HG02943 (cell line): ENCODE measurements around the gene MTA1.

Experiments used
- ATAC-seq: cut with Tn5 transposase; IDR thresholded peaks from one replicate; pipeline ENCODE4 v1.9.1; 2021; ENCODE audit warnings: mild to moderate bottlenecking, low read depth, moderate library complexity; ENCODE audit not compliant: unreplicated experiment

The MTA1 gene

GRCh38 chr14:105494606-105494929 is 74.9 kb downstream of the MTA1 start:
- ATAC-seq = no peak

GRCh38 chr14:105495101-105495989 is 75.7 kb downstream of the MTA1 start:
- ATAC-seq = no peak

DNA sequence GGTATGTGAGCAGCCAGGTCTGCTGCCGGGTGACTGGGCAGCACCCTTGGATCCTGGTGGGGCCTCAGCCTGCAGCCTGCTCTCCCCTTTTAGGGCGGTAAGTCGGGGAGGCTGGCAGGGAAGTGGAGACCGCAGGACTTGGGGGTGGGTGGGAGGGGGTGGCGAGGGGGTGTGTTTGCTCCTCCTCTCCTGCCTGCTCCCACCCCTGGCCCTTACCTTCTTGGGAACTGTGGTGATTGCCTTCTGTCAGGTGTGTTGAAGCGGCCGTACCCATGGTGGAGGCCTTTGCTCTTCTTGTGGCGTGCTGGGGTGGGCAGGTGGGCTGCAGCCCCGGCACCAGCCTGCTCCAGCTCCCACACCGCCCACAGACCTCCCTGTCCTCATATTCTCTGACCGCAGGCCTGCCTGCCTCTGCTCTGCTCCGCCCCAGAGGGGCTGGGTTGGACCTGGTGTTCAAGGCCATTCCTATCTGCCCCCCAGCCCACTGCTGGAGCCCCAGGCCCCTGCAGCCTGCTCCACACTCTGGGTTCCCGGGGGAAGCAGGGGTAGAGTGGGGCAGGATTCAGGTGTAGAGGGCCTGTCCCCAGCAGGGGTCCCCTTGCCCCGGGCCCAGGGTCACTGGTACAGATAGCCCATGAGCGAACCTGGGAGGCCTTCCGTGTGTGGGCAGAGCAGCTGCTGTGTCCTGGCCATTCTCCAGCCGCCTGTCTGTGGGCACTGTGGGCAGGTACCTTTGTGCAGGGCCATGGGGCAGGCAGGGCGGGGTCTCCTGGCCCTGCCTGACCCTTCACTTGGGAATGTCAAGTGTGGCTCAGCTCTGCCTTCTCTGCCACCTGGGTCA is 76.6 kb downstream of the MTA1 start:
- ATAC-seq = no peak

DNA sequence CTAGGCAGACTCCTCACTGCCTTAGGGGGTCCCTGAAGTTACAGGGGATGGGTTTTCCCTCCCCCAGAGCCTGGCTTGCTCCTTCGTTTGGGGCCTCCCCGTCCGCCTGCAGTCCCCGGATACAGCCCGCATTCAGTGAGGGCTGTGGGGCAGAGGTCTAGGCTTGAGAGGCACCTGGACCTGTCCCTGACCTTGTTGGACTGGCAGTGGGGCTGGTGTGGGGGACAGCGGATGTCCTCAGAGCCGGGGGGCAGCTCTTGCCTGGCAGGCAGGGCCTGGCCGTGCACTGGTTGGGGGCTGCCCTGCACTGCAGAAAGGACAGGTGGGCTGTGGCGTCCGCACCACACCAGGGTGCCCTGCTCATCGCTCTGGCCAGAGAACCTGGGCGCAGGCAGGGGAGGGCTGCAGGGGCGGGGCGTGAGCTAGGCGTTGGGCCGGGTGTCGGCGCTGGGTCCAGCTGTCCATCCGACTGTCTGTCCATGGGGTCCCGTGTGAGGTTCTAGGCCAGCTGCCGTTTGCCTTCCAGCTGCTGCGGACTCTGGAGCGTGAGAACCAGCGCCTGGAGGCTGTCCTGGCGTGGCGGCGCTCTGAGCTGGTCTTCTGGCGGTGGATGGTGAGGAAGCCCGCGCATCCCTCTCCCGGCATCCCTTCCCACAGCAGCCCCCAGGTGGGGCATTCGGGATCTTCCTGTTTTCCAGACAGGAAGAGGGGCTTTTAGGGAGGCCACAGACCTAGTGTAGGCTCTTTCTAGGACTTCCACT is 77.4 kb downstream of the MTA1 start:
- no peak for ATAC-seq

DNA sequence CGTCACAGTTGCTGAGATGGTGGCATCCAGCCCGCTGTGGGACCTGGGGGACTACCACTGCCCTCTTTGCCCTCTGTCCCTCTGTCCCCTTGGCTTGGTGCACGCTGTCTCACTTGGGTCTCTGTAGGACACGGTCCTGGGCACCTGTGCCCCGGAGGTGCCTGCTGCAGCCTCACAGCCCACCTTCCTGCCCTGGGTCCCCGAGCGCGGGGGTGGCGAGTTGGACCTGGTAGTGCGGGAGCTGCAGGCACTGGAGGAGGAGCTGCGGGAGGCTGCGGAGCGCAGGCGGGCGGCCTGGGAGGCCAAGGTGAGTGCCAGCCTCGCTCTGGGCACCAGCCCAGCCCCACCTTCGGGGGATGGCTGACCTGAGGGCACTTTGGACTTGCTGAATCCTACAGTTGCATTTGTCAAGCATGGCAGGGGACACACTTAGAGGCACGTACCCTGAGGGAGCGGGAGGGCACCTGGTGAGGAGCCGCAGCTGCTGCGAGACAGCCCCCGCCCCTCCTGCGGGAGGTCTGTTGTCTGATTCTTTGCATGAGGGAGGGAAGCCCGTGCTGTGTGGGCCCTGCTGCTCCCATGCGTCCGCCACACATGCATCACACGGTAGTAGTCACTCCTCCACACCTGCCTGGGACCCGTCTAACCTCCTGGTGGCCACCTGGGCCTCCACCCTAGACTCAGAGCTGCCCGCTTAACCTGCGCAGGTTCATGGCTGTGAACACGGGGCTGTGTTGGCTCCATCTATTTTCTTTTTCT is 78.2 kb downstream of the MTA1 start:
- ATAC-seq = no peak

DNA sequence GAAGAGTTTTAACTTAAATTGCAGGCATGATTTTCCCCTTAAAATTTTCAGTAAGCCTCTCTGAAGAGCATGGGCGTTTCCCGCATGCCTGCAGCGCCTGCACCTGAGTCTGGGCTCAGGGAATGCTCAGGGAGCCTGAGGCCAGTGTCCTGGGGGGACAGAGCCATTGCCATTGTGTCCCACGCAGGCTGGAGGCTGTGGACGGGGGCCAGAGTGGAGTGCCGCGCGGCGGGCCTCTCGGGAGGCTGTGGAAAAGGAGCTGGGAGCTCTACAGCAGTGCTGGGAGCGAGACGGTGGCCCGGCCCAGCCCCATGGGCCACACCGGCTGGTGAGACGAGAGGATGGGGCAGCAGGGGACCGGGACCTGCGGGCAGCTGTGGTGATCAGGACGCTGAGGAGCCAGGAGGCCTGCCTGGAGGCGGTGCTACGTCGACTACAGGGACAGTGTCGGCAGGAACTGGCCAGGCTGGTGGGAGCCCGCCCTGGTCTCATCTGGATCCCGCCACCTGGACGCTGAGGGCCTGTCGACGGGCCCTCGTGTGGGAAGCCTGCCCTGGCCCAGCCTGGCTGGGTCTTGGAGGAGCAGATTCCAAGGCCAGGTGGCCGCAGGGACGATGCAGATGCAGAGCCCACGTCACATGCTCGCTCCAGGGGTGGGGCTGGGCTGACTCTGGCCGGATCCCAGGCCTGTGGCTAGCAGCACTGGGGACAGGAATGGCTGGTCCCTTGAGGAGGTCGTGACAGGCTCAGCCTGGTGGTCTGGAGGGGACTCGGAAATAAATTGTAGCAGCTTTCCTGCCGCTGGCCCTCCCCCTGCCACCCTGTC is 79.0 kb downstream of the MTA1 start:
- ATAC-seq = no peak

- no peak for ATAC-seq
Observed at GRCh38 chr14:105499256-105500035, 79.8 kb downstream of the MTA1 start.

GRCh38 chr14:105500036-105500725 is 80.6 kb downstream of the MTA1 start:
- no peak for ATAC-seq

GRCh38 chr14:105500726-105501101 is 81.1 kb downstream of the MTA1 start:
- no peak for ATAC-seq

- ATAC-seq = no peak
Observed at GRCh38 chr14:105501504-105502291, 82.1 kb downstream of the MTA1 start.

DNA sequence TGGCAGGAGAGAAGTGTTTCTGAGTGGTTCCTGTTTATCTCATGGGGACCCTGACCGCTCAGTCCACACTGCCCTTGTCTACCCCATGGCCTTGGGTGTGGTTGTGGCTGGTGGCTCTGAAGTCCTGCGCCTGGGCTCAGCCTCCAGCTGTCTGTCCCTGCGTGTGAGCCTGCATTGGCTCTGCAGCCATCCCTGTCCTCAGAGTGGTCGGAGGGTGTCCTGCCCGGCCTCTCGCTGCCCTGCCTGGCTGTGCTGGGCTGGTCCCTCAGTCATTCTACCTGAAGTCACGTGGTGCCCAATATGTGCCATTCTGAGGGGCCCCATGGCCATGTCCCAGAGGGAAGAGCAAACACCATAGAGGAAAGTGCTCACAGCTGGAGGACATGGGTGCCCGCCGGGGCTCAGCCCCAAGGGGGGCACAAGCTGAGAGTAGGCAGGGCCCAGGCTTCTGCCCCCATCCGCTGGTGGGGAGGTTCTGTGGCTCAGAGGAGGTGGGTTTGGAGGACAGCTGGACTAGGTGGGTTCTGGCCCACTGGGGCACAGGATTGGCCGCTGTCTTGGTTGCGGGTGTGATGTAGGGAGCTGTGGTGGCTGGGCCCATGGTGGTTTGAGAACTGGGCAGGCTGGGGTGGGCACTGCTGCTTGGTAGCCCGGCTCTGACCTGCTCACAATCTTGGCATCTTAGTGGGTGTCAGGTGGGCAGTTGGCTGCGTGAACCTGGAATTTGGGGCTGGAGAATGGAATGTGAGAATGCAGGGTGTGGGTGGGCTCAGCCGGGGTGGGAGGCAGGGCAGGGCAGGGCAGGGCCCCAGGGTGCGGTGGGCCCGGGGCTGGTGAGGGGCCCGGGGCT is 83.0 kb downstream of the MTA1 start:
- no peak for ATAC-seq

DNA sequence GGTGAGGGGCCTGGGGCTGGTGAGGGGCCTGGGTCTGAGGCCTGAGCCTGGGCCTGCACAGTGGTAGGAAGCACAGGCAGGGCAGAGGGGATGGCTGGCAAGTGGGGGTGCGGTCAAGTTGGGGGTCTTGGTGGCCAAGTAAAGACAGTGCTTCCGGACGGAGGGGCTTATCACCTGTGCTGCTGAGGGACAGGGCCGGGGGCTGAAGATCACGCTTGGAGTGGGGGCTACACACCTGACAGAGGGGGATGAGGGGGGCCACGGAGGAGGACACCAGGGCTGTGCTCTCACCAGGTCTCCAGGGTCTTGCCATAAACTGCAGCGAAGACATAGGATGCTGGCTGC is 83.6 kb downstream of the MTA1 start:
- no peak for ATAC-seq

DNA sequence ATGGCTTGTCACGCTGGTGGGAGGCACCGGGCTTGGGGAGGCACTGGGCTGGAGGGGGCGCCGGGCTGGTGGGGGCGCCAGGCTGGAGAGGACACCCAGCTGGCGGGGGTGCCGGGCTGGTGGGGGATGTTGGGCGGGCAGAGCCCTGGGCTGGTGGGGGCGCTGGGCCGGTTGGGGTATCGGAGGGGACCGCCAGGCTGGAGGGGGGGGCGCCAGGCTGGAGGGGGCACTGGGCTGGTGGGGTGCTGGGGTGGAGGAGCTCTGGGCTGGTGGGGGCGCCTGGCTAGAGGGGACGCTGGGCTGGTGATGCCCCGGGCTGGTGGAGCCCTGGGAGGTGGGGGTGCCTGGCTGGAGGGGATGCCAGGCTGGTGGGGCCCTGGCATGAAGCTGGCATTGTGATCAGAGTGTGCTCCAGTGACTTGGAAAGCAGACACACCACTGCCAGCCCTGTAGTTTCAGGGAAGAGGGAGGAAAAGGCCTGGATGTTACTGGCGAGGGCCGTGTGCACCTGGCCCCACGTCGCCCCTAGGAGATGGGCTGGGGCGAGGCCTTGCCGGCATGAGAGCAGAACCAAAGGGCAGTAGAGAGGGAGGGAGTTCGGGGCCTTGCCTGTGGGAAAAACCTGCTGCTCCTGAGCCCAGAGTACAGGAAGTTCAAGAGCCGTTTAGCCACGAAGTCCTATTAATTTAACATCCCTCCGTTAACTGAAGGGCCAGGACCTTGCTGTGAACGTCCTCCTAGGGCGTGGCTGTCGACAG is 84.5 kb downstream of the MTA1 start:
- ATAC-seq = no peak

DNA sequence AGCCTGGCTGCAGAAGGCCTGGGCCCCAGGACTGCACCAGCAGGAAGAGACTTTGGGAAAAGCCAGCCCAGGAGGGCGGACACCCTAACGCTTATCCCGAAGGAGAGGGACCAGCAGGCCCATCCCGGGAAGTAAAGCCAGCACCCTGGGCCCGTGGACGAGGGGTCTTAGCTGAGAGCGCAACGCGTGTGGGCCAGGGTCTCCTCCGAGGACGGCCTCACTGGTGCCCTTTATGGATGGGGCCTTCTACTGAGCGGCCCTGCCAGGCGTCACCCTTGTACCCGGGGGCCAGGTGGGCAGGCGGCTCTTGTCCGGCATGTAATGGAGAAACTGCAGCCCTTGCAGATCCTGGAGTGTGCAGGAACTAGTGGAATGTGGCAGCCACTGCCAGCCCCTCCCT is 85.5 kb downstream of the MTA1 start:
- no peak for ATAC-seq

GRCh38 chr14:105507247-105507646 is 87.6 kb downstream of the MTA1 start:
- ATAC-seq = no peak

DNA sequence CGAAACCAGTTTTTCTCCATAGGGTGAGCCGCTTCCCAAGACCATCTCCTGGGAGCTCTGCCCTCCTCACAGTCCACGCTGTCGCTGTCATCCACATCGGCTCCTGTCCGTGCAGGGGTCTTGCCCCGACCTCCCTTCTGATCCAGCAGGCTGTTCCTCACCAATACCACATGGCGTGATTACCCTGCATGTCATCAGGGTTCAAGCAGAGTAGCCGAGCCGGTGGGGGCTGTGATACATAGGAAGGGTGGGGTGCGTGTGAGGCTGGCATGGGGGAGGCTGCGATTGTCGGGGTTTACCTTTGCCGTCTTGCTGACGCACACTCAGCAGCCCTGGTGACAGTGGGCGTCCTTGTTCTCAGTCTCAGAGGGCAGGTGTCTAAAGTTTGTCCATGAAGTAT is 88.4 kb downstream of the MTA1 start:
- ATAC-seq = no peak
